Panc1 (cell line): ENCODE results near the gene SOX1.

Source experiments
- POLR2AphosphoS5 ChIP-seq: IDR thresholded peaks from 2 replicates; pipeline ENCODE4 v1.6.1; 2012; ENCODE audit warnings: mild to moderate bottlenecking, low read depth, low read length, moderate library complexity
- SIN3A ChIP-seq: IDR thresholded peaks from 2 replicates; pipeline ENCODE4 v1.6.1; 2012; ENCODE audit warnings: low read depth, mild to moderate bottlenecking, low read length, moderate library complexity, borderline replicate concordance; ENCODE audit not compliant: insufficient read depth
- TF ChIP-seq, protein P1 (sequence below): fragments of 450-650 bp; IDR thresholded peaks from 2 replicates; pipeline ENCODE4 v1.5.1; 2017; ENCODE audit warnings: mild to moderate bottlenecking
- TF ChIP-seq, protein P2 (sequence below), 2 experiments: IDR thresholded peaks; 2 replicates each; pipeline ENCODE4 v1.6.1; 2011 to 2012; ENCODE audit warnings: low read depth in 2 of 2, control low read depth in 1 of 2, low read length in 1 of 2, mild to moderate bottlenecking in 1 of 2, moderate library complexity in 1 of 2; ENCODE audit not compliant: insufficient read depth in 1 of 2

DNA sequence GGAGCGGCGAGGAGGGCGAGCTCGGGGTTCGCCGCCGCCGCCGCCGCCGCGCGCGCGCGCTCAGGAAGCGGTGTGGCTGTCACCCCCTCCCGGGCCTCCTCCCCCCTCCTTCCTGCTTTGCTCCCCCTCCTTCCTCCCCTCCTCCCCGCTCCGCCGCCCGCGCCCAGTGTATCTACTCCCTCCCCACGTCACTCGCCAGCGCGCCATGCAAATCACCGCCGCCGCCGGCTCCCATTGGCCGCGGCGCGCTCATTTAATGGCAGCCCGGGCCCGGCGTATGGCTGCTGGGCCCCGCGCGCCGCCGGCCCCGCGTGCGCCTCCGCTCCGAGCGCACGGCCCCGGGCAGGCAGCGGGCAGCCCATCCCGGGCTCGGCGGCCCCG, 335 bp upstream of the SOX1 start:
- TF ChIP-seq, protein P1, sequence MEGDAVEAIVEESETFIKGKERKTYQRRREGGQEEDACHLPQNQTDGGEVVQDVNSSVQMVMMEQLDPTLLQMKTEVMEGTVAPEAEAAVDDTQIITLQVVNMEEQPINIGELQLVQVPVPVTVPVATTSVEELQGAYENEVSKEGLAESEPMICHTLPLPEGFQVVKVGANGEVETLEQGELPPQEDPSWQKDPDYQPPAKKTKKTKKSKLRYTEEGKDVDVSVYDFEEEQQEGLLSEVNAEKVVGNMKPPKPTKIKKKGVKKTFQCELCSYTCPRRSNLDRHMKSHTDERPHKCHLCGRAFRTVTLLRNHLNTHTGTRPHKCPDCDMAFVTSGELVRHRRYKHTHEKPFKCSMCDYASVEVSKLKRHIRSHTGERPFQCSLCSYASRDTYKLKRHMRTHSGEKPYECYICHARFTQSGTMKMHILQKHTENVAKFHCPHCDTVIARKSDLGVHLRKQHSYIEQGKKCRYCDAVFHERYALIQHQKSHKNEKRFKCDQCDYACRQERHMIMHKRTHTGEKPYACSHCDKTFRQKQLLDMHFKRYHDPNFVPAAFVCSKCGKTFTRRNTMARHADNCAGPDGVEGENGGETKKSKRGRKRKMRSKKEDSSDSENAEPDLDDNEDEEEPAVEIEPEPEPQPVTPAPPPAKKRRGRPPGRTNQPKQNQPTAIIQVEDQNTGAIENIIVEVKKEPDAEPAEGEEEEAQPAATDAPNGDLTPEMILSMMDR: no peak
- TF ChIP-seq, protein P2, sequence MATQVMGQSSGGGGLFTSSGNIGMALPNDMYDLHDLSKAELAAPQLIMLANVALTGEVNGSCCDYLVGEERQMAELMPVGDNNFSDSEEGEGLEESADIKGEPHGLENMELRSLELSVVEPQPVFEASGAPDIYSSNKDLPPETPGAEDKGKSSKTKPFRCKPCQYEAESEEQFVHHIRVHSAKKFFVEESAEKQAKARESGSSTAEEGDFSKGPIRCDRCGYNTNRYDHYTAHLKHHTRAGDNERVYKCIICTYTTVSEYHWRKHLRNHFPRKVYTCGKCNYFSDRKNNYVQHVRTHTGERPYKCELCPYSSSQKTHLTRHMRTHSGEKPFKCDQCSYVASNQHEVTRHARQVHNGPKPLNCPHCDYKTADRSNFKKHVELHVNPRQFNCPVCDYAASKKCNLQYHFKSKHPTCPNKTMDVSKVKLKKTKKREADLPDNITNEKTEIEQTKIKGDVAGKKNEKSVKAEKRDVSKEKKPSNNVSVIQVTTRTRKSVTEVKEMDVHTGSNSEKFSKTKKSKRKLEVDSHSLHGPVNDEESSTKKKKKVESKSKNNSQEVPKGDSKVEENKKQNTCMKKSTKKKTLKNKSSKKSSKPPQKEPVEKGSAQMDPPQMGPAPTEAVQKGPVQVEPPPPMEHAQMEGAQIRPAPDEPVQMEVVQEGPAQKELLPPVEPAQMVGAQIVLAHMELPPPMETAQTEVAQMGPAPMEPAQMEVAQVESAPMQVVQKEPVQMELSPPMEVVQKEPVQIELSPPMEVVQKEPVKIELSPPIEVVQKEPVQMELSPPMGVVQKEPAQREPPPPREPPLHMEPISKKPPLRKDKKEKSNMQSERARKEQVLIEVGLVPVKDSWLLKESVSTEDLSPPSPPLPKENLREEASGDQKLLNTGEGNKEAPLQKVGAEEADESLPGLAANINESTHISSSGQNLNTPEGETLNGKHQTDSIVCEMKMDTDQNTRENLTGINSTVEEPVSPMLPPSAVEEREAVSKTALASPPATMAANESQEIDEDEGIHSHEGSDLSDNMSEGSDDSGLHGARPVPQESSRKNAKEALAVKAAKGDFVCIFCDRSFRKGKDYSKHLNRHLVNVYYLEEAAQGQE (IDR thresholded peaks at IDR 0.05; ENCODE audit: insufficient read depth in 1 of 2, low read depth in 2 of 2, low read length in 1 of 2): no peak
- no peak for TF ChIP-seq POLR2AphosphoS5
- TF ChIP-seq SIN3A: no peak
